Stimulated activated CD8-positive, alpha-beta memory T cell treated with anti-CD3 and anti-CD28 coated beads, Interleukin-12 subunit alpha, Interleukin-12 subunit beta, amount 100 ng/mL, for 24 hours (primary cell): Measurements from ENCODE around the gene EPN2.
"Not testable (repeated sequence)": the region's sequence is repeated elsewhere in the genome, so short reads cannot be mapped to it uniquely, and the experiment has no call there.

Experiments used
- DNase-seq: peaks from one replicate; pipeline ENCODE4 v3.0.0-alpha.2; 2020; ENCODE audit errors: extremely low read depth

EPN2 gene

GRCh38 chr17:19237139-19237388, at the start of gene EPN2:
Gene EPN2 (plus strand): TSS chr17:19237366. CDS start chr17:19283120, 45,754 bp downstream.
- DNase-seq, result peak; percentile 11

GRCh38 chr17:19187883-19188869, 49.0 kb upstream of the EPN2 start:
- not testable (repeated sequence) for DNase-seq

- not testable (repeated sequence) for DNase-seq
These were observed 48.1 kb upstream of the EPN2 start for GRCh38 chr17:19188870-19189708.

- DNase-seq, result not testable (repeated sequence)
These were observed 47.3 kb upstream of the EPN2 start for GRCh38 chr17:19189781-19190405.

GRCh38 chr17:19196382-19197204, 40.6 kb upstream of the EPN2 start:
- not testable (repeated sequence) for DNase-seq

- not testable (repeated sequence) for DNase-seq
These were observed 34.7 kb upstream of the EPN2 start for GRCh38 chr17:19202448-19202847.

GRCh38 chr17:19203429-19203828, 33.7 kb upstream of the EPN2 start:
- not testable (repeated sequence) for DNase-seq

- DNase-seq, result not testable (repeated sequence)
These were observed 21.9 kb upstream of the EPN2 start for GRCh38 chr17:19215074-19215860.

GRCh38 chr17:19216148-19216926, 20.8 kb upstream of the EPN2 start:
- not testable (repeated sequence) for DNase-seq

GRCh38 chr17:19218914-19219313, 18.3 kb upstream of the EPN2 start:
- not testable (repeated sequence) for DNase-seq

GRCh38 chr17:19219384-19219783, 17.8 kb upstream of the EPN2 start:
- not testable (repeated sequence) for DNase-seq

- DNase-seq, result not testable (repeated sequence)
These were observed 17.0 kb upstream of the EPN2 start for GRCh38 chr17:19220195-19220594.

- DNase-seq, result not testable (repeated sequence)
These were observed 10.3 kb upstream of the EPN2 start for GRCh38 chr17:19226610-19227588.

GRCh38 chr17:19234676-19235075, 2.5 kb upstream of the EPN2 start:
- DNase-seq, result not testable (repeated sequence)

GRCh38 chr17:19236351-19237138, 621 bp upstream of the EPN2 start:
- DNase-seq, result not testable (repeated sequence)

GRCh38 chr17:19237389-19238166, 412 bp downstream of the EPN2 start:
- DNase-seq, result peak; percentile 7

- no peak for DNase-seq
These were observed 970 bp downstream of the EPN2 start for GRCh38 chr17:19238167-19238505.
